GM12878 (cell line): ENCODE measurements around the gene LMLN. TPM values are rescaled to one million over a fixed set of nuclear protein-coding genes. Genes with fewer than 3 reads are reported as not detected.

Experiments
- ATAC-seq: fragments of 200-7000 bp; cut with Tn5 transposase; 3 replicates; pipeline ENCODE4 v1.9.1; 2020; ENCODE audit warnings: mild to moderate bottlenecking, moderate library complexity
- BruUV-seq: library from RNA; stranded (reverse); fragments of 400-500 nt; replicated peaks from 2 replicates; lab custom pipeline; 2021; lab: Mats Ljungman, UMichigan
- CTCF ChIA-PET: fragments of 300-600 bp; sonication (Branson Sonifier 250); formaldehyde crosslinking; extraction: SDS; loops from one replicate; lab custom pipeline; 2021; ENCODE audit warnings: inconsistent platforms; lab: Yijun Ruan, JAX
- POLR2A ChIA-PET: fragments of 350-600 bp; formaldehyde crosslinking; extraction: SDS; loops from one replicate; lab custom pipeline; 2021; ENCODE audit warnings: inconsistent platforms; lab: Charles Lee
- RAD21 ChIA-PET: fragments of 300-600 bp; sonication (Branson Sonifier 250); formaldehyde crosslinking; loops from one replicate; lab custom pipeline; 2023; ENCODE audit warnings: antibody characterized with exemption; ENCODE audit not compliant: unreplicated experiment; lab: Charles Lee
- SMC1A ChIA-PET: fragments of 300-600 bp; sonication (Branson Sonifier 250); formaldehyde crosslinking; loops from one replicate; lab custom pipeline; 2023; ENCODE audit not compliant: unreplicated experiment, uncharacterized antibody; lab: Charles Lee
- DNase-seq: peaks from one replicate; pipeline ENCODE4 v3.0.0-alpha.2; 2011; ENCODE audit warnings: low read depth, low spot score
- FAIRE-seq: peaks from 3 replicates; lab custom pipeline; 2011; peaks lifted over from hg19 to GRCh38; lab: Jason Lieb, UNC
- H2AFZ ChIP-seq: 2 replicates; pipeline ENCODE4 v1.6.0; 2011; ENCODE audit warnings: low read depth, low read length, control low read depth; ENCODE audit not compliant: control insufficient read depth
- H3K27ac ChIP-seq: 2 replicates; pipeline ENCODE4 v1.5.1; 2011; ENCODE audit warnings: control low read depth; ENCODE audit not compliant: control insufficient read depth, insufficient read depth
- H3K27me3 ChIP-seq, 2 experiments: replicated peaks in 1 of 2; 2 replicates each; pipeline versions ENCODE4 v1.6.0 to v1.6.1; 2011; ENCODE audit warnings: low read length in 1 of 2; ENCODE audit not compliant: control insufficient read depth in 2 of 2, insufficient read depth in 2 of 2
- H3K36me3 ChIP-seq, 2 experiments: 2 replicates each; pipeline ENCODE4 v1.5.1; 2011; ENCODE audit warnings: low read length in 1 of 2; ENCODE audit not compliant: control insufficient read depth in 2 of 2, insufficient read depth in 2 of 2
- H3K4me1 ChIP-seq: 2 replicates; pipeline ENCODE4 v1.6.1; 2011; ENCODE audit warnings: mild to moderate bottlenecking, low read length, moderate library complexity, mixed read lengths; ENCODE audit not compliant: control insufficient read depth, insufficient read depth
- H3K4me2 ChIP-seq: 2 replicates; pipeline ENCODE4 v1.6.0; 2011; ENCODE audit warnings: control low read depth; ENCODE audit not compliant: control insufficient read depth, insufficient read depth
- H3K4me3 ChIP-seq: fragments of 200-600 bp; sonication (generic); 2 replicates; pipeline ENCODE4 v1.5.1; 2016
- H3K79me2 ChIP-seq: 2 replicates; pipeline ENCODE4 v1.6.0; 2011; ENCODE audit warnings: low read length; ENCODE audit not compliant: control insufficient read depth, insufficient read depth
- H3K9ac ChIP-seq: 2 replicates; pipeline ENCODE4 v1.8.0; 2011; ENCODE audit warnings: low read length, control low read depth, mixed read lengths; ENCODE audit not compliant: control insufficient read depth, insufficient read depth
- H3K9me3 ChIP-seq: replicated peaks from 3 replicates; pipeline ENCODE4 v1.5.1; 2011; ENCODE audit warnings: mild to moderate bottlenecking, low read length; ENCODE audit not compliant: control insufficient read depth, insufficient read depth
- H4K20me1 ChIP-seq: 2 replicates; pipeline ENCODE4 v1.6.0; 2011; ENCODE audit not compliant: control insufficient read depth, insufficient read depth
- CEBPB ChIP-seq, 2 experiments: fragments of 150-350 bp in 1 of 2; IDR thresholded peaks; 2 replicates each; pipeline ENCODE4 v1.6.1; 2012 to 2014; ENCODE audit warnings: low read depth in 2 of 2, low read length in 2 of 2, borderline replicate concordance in 1 of 2, inconsistent platforms in 1 of 2
- CHD4 ChIP-seq: fragments of 200-600 bp; sonication (generic); IDR thresholded peaks from 2 replicates; pipeline ENCODE4 v1.6.1; 2016; ENCODE audit warnings: mild to moderate bottlenecking
- EP300 ChIP-seq, 2 experiments: fragments of 150-350 bp in 1 of 2; IDR thresholded peaks; 2 replicates each; pipeline ENCODE4 v1.6.1; 2011 to 2012; ENCODE audit warnings: low read depth in 2 of 2, low read length in 2 of 2, borderline replicate concordance in 1 of 2, improper control_type of control experiment in 1 of 2, inconsistent platforms in 1 of 2; ENCODE audit not compliant: control insufficient read depth in 1 of 2
- KLF5 ChIP-seq: fragments of 450-650 bp; IDR thresholded peaks from 2 replicates; pipeline ENCODE4 v1.6.1; 2014; ENCODE audit warnings: mild to moderate bottlenecking; ENCODE audit not compliant: partially characterized antibody
- MTA2 ChIP-seq: fragments of 450-650 bp; IDR thresholded peaks from 2 replicates; pipeline ENCODE4 v1.6.1; 2016; ENCODE audit warnings: low read depth, mild to moderate bottlenecking, moderate library complexity
- NR2F1 ChIP-seq: fragments of 450-650 bp; conservative IDR thresholded peaks from 2 replicates; pipeline ENCODE4 v1.6.1; 2017; ENCODE audit warnings: mild to moderate bottlenecking
- PAX5 ChIP-seq: IDR thresholded peaks from 2 replicates; pipeline ENCODE4 v1.6.1; 2011; ENCODE audit warnings: low read depth, low read length, borderline replicate concordance
- SIN3A ChIP-seq: IDR thresholded peaks from 2 replicates; pipeline ENCODE4 v1.6.1; 2012; ENCODE audit warnings: low read depth, low read length, improper control_type of control experiment
- SMARCA5 ChIP-seq: fragments of 450-650 bp; IDR thresholded peaks from 2 replicates; pipeline ENCODE4 v1.6.1; 2017; ENCODE audit warnings: mild to moderate bottlenecking
- SREBF1 ChIP-seq: IDR thresholded peaks from 2 replicates; pipeline ENCODE4 v1.6.1; 2012; ENCODE audit warnings: mild to moderate bottlenecking, low read length
- STAT1 ChIP-seq: fragments of 450-650 bp; conservative IDR thresholded peaks from 2 replicates; pipeline ENCODE4 v1.6.1; 2014; ENCODE audit warnings: antibody characterized with exemption, mild to moderate bottlenecking
- TAF1 ChIP-seq: IDR thresholded peaks from 2 replicates; pipeline ENCODE4 v1.6.1; 2011; ENCODE audit warnings: mild to moderate bottlenecking, low read depth, low read length, borderline replicate concordance
- YY1 ChIP-seq: IDR thresholded peaks from 2 replicates; pipeline ENCODE4 v1.6.1; 2011; ENCODE audit warnings: low read depth, mild to moderate bottlenecking, low read length
- WGBS: methylation state at CpG from one replicate; pipeline ENCODE4 v1.1.6; 2016; ENCODE audit warnings: low lambda C conversion rate; ENCODE audit not compliant: insufficient replicate concordance, insufficient coverage; ENCODE audit errors: missing lambda C conversion rate; 5-methylcytosine and 5-hydroxymethylcytosine counted together
- in situ Hi-C: fragments of 300-500 bp; cut with MboI; formaldehyde crosslinking; loops from 9 replicates; pipeline ENCODE4 v1.14.3; 2018; ENCODE audit warnings: mixed read lengths
- intact Hi-C: fragments of 100-400 bp; cut with micrococcal nuclease; formaldehyde crosslinking; loops from one replicate; pipeline ENCODE4 v1.14.2; 2022; ENCODE audit not compliant: unreplicated experiment
- polyA plus RNA-seq, 11 experiments: library from polyadenylated mRNA; depleted of rRNA in 4 of 11; unstranded in 6 of 11; stranded (reverse) in 5 of 11; fragments of >200 nt; fragmentation: Nextera tagmentation in 4 of 11; fragmentation: Illumina TruSeq in 1 of 11; extraction: Ambion mirVana in 4 of 11; extraction: Trizol in 1 of 11; gene quantifications; 1 replicate in 1 of 11; 2 replicates in 10 of 11; pipeline versions ENCODE4 v1.2.1 to v1.2.3, GENCODE V29; 2011 to 2016; ENCODE audit warnings: inconsistent platforms in 2 of 11, missing spikeins in 2 of 11, low read depth in 1 of 11
- total RNA-seq, 4 experiments: library from RNA; depleted of rRNA in 3 of 4; stranded (reverse); fragments of >200 nt in 3 of 4; fragmentation: Illumina TruSeq in 1 of 4; extraction: Trizol in 1 of 4; gene quantifications; 2 replicates each; pipeline versions ENCODE4 v1.2.1 to v1.2.3, GENCODE V29; 2013 to 2021
- TF ChIP-seq, protein P1 (sequence below): fragments of 450-650 bp; conservative IDR thresholded peaks from 2 replicates; pipeline ENCODE4 v1.6.1; 2017; ENCODE audit warnings: mild to moderate bottlenecking, moderate library complexity
- TF ChIP-seq, protein P2 (sequence below): IDR thresholded peaks from 2 replicates; pipeline ENCODE4 v1.6.1; 2011; ENCODE audit warnings: low read depth, low read length, improper control_type of control experiment, borderline replicate concordance
- TF ChIP-seq, protein P3 (sequence below): IDR thresholded peaks from 2 replicates; pipeline ENCODE4 v1.6.1; 2012; ENCODE audit warnings: mild to moderate bottlenecking, low read depth, low read length

The LMLN gene
- total and polyA plus RNA-seq, 10 of the 15 experiments (the other 5 are each of a cell fraction or from before 2014, with no cell fraction given), result 0.02 to 1.7 (median 0.81) TPM

DNA sequence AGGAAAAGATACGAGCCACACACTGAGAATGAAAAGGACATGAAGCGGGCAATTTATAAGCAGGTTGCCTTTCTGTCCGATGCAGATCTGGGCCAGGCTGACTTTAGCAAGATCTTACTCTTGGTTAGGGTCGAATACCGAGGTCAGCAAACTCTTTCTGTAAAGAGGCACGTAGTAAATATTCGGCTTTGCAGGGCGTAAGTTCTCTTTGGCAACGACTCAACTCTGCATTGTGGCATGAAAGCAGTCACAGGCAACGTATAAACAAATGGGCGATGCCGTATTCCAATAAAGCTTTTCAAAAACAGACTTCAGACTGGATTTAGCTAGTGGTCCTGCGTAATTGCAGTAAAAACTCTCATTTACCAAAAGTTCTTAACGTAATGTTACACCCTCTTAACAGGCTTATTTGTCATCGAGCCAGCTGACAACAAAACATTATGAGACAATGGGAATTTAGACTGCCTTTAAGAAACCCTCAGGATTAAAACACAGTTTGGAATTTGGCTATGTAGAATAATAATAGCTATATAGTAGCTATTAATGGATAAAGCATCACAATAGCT is 23.1 kb upstream of the LMLN start:
- H3K4me1 ChIP-seq, result peaks cover 5% of the 10 kb centered on the region; the same call in 1 of the 2 replicates
- TF ChIP-seq KLF5 (no peak), PAX5 (no peak), MTA2 (no peak), SMARCA5 (no peak), CEBPB (IDR thresholded peaks at IDR 0.05; ENCODE audit: borderline replicate concordance in 1 of 2, low read depth in 2 of 2, low read length in 2 of 2) (no peak), CHD4 (no peak), SREBF1 (no peak), STAT1 (no peak), SIN3A (no peak), YY1 (no peak), NR2F1 (no peak), TAF1 (no peak), EP300 (IDR thresholded peaks at IDR 0.05; ENCODE audit: borderline replicate concordance in 1 of 2, control insufficient read depth in 1 of 2, low read depth in 2 of 2, low read length in 2 of 2) (no peak)
- TF ChIP-seq, protein P1, sequence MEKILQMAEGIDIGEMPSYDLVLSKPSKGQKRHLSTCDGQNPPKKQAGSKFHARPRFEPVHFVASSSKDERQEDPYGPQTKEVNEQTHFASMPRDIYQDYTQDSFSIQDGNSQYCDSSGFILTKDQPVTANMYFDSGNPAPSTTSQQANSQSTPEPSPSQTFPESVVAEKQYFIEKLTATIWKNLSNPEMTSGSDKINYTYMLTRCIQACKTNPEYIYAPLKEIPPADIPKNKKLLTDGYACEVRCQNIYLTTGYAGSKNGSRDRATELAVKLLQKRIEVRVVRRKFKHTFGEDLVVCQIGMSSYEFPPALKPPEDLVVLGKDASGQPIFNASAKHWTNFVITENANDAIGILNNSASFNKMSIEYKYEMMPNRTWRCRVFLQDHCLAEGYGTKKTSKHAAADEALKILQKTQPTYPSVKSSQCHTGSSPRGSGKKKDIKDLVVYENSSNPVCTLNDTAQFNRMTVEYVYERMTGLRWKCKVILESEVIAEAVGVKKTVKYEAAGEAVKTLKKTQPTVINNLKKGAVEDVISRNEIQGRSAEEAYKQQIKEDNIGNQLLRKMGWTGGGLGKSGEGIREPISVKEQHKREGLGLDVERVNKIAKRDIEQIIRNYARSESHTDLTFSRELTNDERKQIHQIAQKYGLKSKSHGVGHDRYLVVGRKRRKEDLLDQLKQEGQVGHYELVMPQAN, result no peak
- TF ChIP-seq, protein P2, sequence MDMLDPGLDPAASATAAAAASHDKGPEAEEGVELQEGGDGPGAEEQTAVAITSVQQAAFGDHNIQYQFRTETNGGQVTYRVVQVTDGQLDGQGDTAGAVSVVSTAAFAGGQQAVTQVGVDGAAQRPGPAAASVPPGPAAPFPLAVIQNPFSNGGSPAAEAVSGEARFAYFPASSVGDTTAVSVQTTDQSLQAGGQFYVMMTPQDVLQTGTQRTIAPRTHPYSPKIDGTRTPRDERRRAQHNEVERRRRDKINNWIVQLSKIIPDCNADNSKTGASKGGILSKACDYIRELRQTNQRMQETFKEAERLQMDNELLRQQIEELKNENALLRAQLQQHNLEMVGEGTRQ, result no peak
- TF ChIP-seq, protein P3, sequence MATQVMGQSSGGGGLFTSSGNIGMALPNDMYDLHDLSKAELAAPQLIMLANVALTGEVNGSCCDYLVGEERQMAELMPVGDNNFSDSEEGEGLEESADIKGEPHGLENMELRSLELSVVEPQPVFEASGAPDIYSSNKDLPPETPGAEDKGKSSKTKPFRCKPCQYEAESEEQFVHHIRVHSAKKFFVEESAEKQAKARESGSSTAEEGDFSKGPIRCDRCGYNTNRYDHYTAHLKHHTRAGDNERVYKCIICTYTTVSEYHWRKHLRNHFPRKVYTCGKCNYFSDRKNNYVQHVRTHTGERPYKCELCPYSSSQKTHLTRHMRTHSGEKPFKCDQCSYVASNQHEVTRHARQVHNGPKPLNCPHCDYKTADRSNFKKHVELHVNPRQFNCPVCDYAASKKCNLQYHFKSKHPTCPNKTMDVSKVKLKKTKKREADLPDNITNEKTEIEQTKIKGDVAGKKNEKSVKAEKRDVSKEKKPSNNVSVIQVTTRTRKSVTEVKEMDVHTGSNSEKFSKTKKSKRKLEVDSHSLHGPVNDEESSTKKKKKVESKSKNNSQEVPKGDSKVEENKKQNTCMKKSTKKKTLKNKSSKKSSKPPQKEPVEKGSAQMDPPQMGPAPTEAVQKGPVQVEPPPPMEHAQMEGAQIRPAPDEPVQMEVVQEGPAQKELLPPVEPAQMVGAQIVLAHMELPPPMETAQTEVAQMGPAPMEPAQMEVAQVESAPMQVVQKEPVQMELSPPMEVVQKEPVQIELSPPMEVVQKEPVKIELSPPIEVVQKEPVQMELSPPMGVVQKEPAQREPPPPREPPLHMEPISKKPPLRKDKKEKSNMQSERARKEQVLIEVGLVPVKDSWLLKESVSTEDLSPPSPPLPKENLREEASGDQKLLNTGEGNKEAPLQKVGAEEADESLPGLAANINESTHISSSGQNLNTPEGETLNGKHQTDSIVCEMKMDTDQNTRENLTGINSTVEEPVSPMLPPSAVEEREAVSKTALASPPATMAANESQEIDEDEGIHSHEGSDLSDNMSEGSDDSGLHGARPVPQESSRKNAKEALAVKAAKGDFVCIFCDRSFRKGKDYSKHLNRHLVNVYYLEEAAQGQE, result no peak
- TF ChIP-seq, all 136 proteins: peak for 0
- Histone ChIP-seq H3K9ac (no peak overlapping the region), H3K36me3 (no peaks in the 10 kb centered on the region), H3K27me3 (no peaks in the 10 kb centered on the region), H3K4me3 (no peak overlapping the region), H3K27ac (no peak overlapping the region), H3K79me2 (no peaks in the 10 kb centered on the region), H3K9me3 (no peaks in the 10 kb centered on the region), H2AFZ (no peak overlapping the region), H3K4me2 (no peak overlapping the region), H4K20me1 (no peaks in the 10 kb centered on the region)
- POLR2A ChIA-PET, result interaction anchor here (0.5 to 1.5 kb wide), 2 partner anchors 11 to 12 kb away, joined by 3 to 5 read pairs; no protein-coding TSS in a partner anchor
- ATAC-seq (no peak), FAIRE-seq (no peak), DNase-seq (no peak)
- in situ Hi-C loops (no loop called here), intact Hi-C loops (no loop called here)
- CTCF ChIA-PET, result interaction anchor here (1.1 to 2.3 kb wide), 3 partner anchors 8 to 31 kb away, joined by 4 to 8 read pairs (median 4); no protein-coding TSS in a partner anchor
- RAD21 ChIA-PET, result interaction anchor here (1.8 kb wide), 1 partner anchor 31 kb away, joined by 6 read pairs; no protein-coding TSS in a partner anchor
- 92% methylated on average over 15 of the region's 15 CpGs for WGBS
- BruUV-seq, result no TSS peak
- SMC1A ChIA-PET, result interaction anchor here (1.0 to 1.2 kb wide), 3 partner anchors 28 to 338 kb away, joined by 3 to 4 read pairs (median 4); no protein-coding TSS in a partner anchor
